ENCODE results near the gene LZTFL1. TPM values are rescaled to one million over a fixed set of nuclear protein-coding genes. Genes with fewer than 3 reads are reported as not detected.

The LZTFL1 gene
- total RNA-seq, 2 donors from 2014 or later: 12.1 to 19.8 TPM

DNA sequence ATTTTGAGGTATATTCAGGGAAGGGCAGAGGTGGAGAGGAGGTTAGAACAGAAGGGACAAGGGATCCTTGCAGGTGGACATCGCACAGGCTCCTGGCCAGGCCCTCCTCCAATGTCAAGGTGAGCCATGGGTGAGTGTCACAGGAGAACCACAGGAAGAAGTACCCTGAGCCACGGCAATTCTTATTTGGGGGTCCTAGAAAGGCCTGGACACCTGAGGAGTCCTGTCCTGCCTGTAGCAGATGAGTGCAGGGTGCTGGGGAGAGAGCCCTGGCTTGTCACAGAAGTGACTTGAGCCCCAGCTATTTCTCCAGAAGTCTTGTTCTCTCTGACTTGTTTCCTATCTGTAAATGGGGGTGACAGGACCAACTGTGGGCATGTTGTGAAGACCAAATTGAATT lies 49.9 kb downstream of the LZTFL1 start:
- Histone ChIP-seq H3K9ac (ENCODE audit: extremely low read depth, low read length, poor library complexity, severe bottlenecking) (no peak overlapping the region), H3K27ac (ENCODE audit: low read depth, low read length) (no peak overlapping the region), H3K4me1 (ENCODE audit: control insufficient read depth, insufficient read depth, low read length) (no peaks in the 10 kb centered on the region), H3K36me3 (ENCODE audit: control insufficient read depth, insufficient read depth, low read length) (no peaks in the 10 kb centered on the region), H3K9me3 (ENCODE audit: control insufficient read depth, low read length) (peaks cover 11% of the 10 kb centered on the region), H3K4me3 (ENCODE audit: low read length) (no peak overlapping the region), H3K27me3 (ENCODE audit: control insufficient read depth, insufficient read depth, low read length, poor library complexity, severe bottlenecking) (peaks cover 35% of the 10 kb centered on the region)
- no peak overlapping the region for H3K4me3 Mint-ChIP-seq
- no peaks in the 10 kb centered on the region for H3K4me1 Mint-ChIP-seq
- no peak overlapping the region for H3K27ac Mint-ChIP-seq
- WGBS, 2 experiments (ENCODE audit: insufficient coverage in 1 of 2, insufficient read length in 1 of 2): 97 to 100% methylated on average over 2 of the region's 2 CpGs
- no peaks in the 10 kb centered on the region for H3K36me3 Mint-ChIP-seq (ENCODE audit: low read depth)
- H3K9me3 Mint-ChIP-seq: peaks cover 17% of the 10 kb centered on the region
- DNase-seq: peak; percentile 28
- peaks cover 50% of the 10 kb centered on the region for H3K27me3 Mint-ChIP-seq (ENCODE audit: insufficient read depth)
- TF ChIP-seq, protein P1, sequence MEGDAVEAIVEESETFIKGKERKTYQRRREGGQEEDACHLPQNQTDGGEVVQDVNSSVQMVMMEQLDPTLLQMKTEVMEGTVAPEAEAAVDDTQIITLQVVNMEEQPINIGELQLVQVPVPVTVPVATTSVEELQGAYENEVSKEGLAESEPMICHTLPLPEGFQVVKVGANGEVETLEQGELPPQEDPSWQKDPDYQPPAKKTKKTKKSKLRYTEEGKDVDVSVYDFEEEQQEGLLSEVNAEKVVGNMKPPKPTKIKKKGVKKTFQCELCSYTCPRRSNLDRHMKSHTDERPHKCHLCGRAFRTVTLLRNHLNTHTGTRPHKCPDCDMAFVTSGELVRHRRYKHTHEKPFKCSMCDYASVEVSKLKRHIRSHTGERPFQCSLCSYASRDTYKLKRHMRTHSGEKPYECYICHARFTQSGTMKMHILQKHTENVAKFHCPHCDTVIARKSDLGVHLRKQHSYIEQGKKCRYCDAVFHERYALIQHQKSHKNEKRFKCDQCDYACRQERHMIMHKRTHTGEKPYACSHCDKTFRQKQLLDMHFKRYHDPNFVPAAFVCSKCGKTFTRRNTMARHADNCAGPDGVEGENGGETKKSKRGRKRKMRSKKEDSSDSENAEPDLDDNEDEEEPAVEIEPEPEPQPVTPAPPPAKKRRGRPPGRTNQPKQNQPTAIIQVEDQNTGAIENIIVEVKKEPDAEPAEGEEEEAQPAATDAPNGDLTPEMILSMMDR (conservative IDR thresholded peaks at IDR 0.05): no peak

DNA sequence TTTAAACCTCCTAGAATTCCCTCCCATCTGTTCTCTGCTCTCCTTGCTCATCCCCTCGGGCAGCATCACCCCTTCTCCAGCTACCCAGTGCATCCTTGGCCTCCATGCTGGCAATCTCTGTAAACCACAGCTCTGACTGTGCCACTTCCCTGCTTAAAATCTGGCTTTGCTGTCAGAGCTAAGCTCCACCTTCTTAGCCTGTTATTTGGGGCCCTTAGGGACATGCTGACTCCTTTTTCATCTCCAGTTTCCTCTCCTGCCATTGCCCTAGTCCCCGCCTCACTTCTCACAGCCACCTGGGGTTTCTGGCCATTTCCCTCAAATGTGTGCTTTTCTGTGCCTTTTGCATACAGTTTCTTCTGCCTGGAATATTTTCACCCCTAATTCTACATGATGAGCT lies 51.3 kb downstream of the LZTFL1 start:
- H3K27ac Mint-ChIP-seq: no peak overlapping the region
- 73 to 83% methylated on average over 2 of the region's 2 CpGs for WGBS, 2 experiments (ENCODE audit: insufficient coverage in 1 of 2, insufficient read length in 1 of 2)
- H3K4me1 Mint-ChIP-seq: no peaks in the 10 kb centered on the region
- TF ChIP-seq, protein P1 (conservative IDR thresholded peaks at IDR 0.05): no peak
- Histone ChIP-seq H3K4me1 (ENCODE audit: control insufficient read depth, insufficient read depth, low read length) (no peaks in the 10 kb centered on the region), H3K27ac (ENCODE audit: low read depth, low read length) (no peak overlapping the region), H3K36me3 (ENCODE audit: control insufficient read depth, insufficient read depth, low read length) (no peaks in the 10 kb centered on the region), H3K9me3 (ENCODE audit: control insufficient read depth, low read length) (peaks cover 11% of the 10 kb centered on the region), H3K9ac (ENCODE audit: extremely low read depth, low read length, poor library complexity, severe bottlenecking) (no peak overlapping the region), H3K27me3 (ENCODE audit: control insufficient read depth, insufficient read depth, low read length, poor library complexity, severe bottlenecking) (peaks cover 20% of the 10 kb centered on the region), H3K4me3 (ENCODE audit: low read length) (no peak overlapping the region)
- peak; percentile 34 for DNase-seq
- no peaks in the 10 kb centered on the region for H3K36me3 Mint-ChIP-seq (ENCODE audit: low read depth)
- peaks cover 17% of the 10 kb centered on the region for H3K9me3 Mint-ChIP-seq
- peaks cover 40% of the 10 kb centered on the region for H3K27me3 Mint-ChIP-seq (ENCODE audit: insufficient read depth)
- no peak overlapping the region for H3K4me3 Mint-ChIP-seq

DNA sequence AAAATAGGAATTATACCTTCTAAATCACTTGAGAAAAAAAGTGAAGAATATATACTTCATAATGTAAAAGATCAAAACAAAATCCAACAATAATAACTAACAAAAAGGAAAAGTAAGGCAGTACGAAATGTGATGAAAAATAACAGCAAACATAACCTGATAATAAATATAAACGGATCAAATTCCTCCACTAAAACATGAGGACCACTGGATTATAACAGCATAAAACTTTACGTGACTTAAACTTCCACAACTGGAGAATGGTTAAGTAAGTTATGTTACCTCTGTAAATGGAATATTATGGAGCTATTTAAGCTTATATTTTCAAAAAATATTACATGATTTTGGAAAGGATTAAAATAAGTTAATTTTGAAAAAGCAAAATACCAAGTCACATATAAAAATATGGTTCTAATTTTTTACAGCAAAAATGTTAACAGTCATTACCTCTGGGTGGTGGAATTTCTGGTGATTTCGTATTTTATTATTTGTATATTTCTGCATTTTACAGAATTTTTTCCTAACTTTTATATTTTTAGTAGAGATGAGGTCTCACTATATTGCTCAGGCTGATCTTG lies 52.6 kb downstream of the LZTFL1 start:
- Histone ChIP-seq H3K36me3 (ENCODE audit: control insufficient read depth, insufficient read depth, low read length) (no peaks in the 10 kb centered on the region), H3K9me3 (ENCODE audit: control insufficient read depth, low read length) (peaks cover 17% of the 10 kb centered on the region), H3K4me3 (ENCODE audit: low read length) (no peak overlapping the region), H3K27ac (ENCODE audit: low read depth, low read length) (no peak overlapping the region), H3K4me1 (ENCODE audit: control insufficient read depth, insufficient read depth, low read length) (no peaks in the 10 kb centered on the region), H3K27me3 (ENCODE audit: control insufficient read depth, insufficient read depth, low read length, poor library complexity, severe bottlenecking) (peaks cover 7% of the 10 kb centered on the region), H3K9ac (ENCODE audit: extremely low read depth, low read length, poor library complexity, severe bottlenecking) (no peak overlapping the region)
- H3K36me3 Mint-ChIP-seq (ENCODE audit: low read depth): peaks cover 5% of the 10 kb centered on the region
- H3K4me1 Mint-ChIP-seq: no peaks in the 10 kb centered on the region
- H3K27ac Mint-ChIP-seq: no peak overlapping the region
- TF ChIP-seq, protein P1 (conservative IDR thresholded peaks at IDR 0.05): no peak
- DNase-seq: no peak
- peaks cover 29% of the 10 kb centered on the region for H3K27me3 Mint-ChIP-seq (ENCODE audit: insufficient read depth)
- no peak overlapping the region for H3K4me3 Mint-ChIP-seq
- H3K9me3 Mint-ChIP-seq: peaks cover 21% of the 10 kb centered on the region
- WGBS, 2 experiments (ENCODE audit: insufficient coverage in 1 of 2, insufficient read length in 1 of 2): 80 to 85% methylated on average over 1 to 3 of the region's 4 CpGs

Measured in endodermal cell (in vitro differentiated cells).